Embryonic facial prominence (tissue), 1 donor: ENCODE measurements around the gene HORMAD2.
"Not testable (repeated sequence)": the region's sequence is repeated elsewhere in the genome, so short reads cannot be mapped to it uniquely, and the experiment has no call there.

Experiments
- DNase-seq: peaks from one replicate; pipeline ENCODE4 v3.0.0-alpha.2; 2016; ENCODE audit errors: extremely low spot score

The HORMAD2 gene

DNA sequence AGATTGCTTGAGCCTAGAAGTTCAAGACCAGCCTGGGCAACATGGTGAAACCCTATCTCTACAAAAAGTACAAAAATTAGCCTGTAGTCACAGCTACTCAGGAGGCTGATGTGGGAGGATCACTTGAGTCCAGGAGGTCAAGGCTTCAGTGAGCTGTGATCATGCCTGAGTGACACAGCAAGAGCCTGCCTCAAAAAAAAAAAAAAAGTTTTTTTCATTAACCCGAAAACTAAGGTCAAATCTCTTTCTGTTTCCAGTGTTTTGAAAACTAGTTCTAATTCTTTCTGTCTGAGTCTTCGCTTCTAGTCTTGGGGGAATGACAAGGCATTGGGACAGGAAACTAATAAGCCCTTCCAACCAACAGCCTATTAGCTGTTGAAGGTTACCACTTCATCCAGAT lies 108.6 kb downstream of the HORMAD2 start:
- DNase-seq, result no peak

DNA sequence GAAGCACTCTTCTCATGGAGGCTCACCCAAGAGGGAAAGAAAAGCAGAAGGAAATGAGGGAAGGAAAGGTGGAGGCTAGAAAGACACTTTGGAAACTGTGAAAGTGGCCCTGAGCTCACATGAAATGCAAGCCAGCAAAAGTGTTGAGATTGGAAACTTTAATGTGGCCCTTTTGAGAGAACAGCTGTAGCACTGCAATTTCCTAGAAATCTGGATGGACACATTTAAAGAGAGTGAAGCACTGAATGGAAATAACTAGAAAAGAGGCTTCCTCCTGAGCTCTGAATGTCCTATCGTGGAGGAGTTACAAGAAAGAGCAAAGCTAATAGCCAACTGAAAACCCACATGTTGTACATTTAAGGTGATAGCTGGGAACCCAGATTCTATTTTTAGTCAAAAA lies 110.3 kb downstream of the HORMAD2 start:
- no peak for DNase-seq

DNA sequence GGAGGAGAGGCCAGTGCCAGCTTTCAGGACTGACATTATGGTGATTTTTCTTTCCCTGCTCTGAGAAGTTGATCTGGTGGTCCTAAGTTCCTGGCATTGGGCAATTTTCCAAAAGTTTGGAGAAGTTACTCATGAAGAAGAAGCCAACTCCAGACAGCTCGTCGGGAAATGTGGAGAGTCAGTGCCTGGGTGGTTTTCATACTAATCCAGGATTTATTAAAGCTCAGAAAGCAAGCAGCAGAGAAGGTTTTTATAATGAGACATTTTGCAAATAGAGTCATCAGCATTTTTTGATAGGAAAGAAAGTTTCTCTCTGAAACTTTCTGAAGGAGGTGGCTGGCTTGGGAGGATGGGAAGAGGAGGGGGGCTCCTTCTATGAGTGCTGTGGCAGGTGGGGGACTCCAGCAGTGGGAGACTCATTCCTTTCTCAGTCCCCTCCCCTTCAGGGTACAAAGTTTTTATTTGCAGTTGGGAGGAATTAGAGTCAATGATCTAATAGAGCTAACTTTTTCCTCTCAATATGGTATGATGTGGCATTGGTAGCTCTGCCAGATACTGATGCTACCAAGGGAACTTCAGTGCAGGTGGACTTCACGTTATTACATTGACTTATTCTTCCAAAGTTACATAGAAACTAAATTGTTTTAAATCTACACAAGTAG lies 110.9 kb downstream of the HORMAD2 start:
- DNase-seq, result no peak

DNA sequence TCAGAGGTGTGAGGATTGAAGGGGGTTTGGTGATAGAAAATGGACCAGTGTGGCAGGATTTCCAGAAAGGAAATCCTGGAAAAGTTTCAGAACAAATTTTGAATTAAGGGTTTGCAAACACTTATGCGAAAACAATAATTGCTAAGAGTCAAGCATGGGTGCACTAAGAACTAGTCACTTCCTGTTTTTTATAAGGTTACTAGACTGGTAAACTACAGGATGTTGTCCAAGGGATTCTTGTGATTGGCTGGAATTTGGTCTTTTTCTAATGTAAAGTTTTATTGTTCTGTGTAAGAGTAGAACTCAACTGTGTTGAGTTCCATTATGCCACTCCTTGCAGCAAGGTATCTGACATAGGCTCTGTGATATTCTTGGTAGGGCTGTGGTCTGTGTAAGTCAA lies 112.2 kb downstream of the HORMAD2 start:
- DNase-seq, result no peak

DNA sequence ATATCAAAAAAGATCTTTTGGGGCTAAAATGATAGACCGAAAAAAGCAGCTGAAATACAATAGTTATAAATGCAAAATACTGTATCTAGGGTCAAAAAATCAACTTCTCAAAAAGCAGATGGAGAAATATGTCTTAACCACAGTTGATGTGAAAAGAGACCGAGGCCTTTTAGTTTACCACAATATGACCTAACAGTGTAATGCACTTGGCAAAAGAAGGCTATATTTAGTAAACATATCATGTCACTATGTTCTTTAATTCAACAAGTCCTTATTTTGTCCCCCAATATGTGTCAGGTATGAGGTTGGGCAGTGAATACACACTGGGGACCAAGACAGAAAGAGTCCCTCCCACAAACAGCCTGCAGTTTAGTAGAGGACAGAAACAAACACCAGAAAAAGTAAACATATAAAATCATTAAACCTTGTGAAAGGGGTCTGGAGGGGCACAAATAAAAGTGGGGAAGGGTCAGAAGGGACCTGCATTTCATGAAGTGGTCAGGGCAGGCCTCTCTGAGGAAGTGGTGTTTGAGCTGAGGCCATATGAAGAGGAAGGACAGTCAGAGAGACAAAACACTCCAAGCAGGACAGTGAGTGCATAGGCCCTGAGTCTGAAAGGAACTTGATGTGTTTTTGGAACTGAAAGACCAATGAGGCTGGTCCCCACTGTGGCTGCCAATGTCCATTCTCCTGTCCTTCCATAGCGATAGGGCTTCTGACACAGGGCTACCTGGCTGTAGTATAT lies 112.9 kb downstream of the HORMAD2 start:
- no peak for DNase-seq

DNA sequence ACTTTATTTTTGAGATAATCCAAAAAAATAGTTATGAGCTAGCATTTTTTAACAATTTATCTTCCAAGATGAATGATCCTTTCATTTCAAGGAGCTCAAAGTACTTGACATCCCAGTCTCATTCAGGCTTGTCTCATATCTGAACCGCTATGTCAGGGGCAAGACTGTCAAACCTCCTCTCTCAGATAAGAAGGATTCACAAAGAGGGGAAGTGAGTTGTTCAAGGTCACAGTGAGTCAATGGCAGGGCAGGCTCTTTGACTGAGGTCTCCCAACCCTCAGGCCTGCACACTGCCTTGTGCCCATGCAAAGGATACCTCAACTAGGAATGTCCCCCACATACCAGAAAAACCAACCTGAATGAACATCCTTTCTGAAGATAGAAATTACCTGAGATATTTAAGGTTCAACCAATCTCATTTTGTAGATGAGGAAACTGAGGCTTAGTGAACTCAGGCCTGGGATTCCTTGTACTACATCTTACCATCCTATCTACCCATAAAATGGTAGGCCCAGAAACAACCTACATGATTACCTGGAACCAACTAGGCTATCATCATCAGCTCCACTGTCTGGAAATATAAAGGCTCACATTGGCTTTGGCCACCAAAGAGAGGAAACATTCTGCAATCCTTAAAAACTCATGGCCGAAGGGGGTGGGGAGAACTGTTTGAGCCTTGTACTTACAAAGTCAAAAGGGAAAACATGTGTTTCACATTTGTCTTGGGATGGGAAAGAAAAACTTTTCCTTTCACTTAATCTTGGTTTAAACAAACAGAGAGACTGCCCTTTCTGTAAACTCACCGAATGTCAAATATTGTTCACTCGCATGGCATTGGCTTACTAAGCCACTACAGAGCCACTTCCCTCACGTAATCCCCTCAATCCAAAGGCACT lies 115.2 kb downstream of the HORMAD2 start:
- no peak for DNase-seq

DNA sequence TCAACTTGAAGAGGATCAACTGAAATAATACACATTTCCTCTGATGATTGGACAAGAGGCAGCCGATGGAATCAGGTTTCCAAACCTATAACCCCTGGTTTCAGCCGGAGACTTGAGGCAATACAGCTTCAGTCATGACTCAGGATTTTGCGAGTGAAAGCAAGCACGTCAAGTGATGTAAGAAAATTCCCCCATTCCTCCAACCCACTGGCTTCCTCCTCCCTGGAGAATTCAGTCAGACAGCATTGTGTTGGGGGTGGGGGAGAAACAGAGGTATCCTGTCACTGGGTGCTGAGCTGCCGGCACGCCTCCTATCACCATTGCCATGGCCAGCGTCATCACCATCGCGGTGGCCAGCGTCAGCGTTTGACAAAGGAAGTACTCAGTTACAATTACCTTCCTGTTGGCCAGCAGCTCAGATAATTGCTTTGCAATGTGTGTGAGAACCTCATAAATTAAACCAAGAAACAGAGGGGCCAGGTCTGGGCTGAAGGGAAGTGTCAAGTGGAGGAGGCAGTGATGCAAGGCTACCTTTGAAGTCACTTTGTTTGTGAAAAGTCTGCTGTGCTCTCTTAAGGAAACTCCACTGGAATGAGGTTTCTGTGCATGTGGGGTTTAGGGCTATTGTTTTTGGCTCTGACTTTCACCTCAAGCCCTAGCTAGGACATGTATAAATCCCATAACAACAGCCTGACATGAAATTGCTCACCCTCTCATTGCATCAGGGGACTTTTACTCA lies 116.0 kb downstream of the HORMAD2 start:
- peak; percentile 80 for DNase-seq

DNA sequence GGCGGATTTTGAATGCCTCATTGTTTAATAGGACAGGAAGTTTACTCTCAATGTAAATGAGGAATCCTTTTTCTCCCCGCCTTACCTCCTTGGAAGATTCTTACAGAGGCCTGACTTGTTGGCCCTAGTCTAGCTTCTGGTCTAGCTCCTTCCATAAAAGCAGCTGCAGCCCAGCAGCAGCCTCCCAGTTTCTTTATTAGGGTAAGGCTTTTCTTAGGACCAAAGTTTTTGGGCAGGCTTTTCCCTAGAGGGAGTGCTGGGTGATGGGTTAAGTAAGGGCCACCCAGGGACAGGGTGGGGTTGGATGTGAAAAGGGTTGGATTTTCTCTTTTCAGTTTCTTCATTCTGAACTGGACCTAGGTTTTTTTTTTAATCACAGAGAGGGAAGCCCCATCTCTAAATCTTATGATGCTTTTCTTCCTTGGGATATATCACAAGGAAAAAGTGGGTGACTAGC lies 116.6 kb downstream of the HORMAD2 start:
- DNase-seq, result no peak

DNA sequence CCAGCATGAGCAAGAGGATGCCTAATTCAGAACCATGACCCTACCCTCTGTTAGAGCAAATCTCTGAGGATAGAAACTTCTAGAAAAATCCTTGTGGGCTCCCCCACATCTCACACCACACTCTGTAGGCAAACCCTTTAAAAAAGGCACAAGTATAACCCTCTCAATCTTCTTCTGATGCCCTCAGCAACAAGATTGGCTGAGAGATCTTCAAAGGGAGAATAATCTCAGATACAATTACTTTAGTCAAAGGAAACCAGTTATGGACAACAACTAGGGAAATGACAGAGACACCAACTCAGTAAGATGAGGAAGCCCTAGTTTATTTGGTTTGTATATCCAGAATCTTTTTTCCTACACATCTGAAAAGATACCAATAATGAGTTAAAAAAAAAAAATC lies 117.1 kb downstream of the HORMAD2 start:
- no peak for DNase-seq

DNA sequence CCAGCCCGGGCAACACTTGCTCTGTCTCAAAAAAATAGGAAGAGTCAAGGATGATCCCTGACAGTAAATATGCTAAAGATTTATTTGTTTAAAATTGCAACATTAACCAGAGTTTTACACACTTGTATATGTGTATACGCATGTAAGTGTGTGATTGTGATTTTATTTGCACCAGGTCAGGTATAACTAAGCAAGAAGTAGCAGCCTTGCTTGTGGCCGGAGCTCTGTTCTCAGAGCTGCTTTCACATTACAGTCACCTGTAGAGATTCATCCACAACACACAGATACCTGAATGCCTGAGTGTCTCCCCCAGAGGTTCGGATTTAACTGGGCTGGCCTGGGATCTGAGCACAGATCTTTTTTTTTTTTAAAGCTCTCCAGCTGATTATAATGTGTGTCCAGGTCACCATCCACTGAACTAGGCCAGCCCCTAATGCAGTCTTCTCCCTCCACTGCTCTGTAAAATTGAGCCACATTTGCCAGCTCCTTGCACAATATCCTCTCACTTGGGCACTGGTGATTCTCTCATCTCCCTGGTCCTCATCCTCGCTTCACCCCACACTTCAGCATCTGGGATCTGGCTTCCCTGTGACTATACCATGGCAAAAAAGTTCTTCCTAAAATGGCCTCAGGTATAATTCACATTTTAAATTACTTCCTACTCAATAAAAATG lies 118.0 kb downstream of the HORMAD2 start:
- DNase-seq, result no peak

DNA sequence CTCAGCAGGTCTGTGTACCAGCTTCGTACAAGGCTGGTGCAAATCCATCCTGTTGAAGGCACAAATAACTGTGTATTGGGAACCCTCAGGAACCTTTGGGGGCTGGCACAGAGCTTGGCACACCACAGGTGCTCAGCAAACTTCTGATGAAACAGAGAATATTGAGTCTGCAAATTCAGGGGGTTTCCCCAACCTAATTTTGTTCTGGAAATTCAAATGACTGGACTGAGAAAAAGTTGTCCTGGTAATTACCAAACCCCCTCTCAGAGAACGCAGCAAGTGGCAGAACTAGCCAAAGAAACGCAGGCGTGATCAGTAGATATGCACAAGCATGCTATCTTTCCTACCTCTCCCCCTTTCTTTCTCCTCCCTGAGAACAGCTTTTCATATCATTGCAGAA lies 118.7 kb downstream of the HORMAD2 start:
- DNase-seq, result no peak

DNA sequence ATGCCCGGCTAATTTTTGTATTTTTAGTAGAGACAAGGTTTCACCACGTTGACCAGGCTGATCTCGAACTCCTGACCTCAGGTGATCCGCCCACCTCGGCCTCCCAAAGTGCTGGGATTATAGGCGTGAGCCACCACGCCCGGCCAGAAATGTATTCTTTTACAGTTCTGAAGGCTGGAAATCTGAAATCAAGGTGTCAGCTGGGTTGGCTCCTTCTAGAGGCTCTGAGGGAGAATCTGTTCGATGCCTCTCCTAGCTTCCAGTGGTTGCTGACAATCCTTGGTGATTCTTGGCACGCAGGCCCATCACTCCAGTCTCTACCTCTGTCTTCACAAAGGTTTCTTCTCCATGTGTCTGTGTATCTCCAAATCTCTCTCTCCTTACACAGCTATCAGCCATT lies 120.6 kb downstream of the HORMAD2 start:
- not testable (repeated sequence) for DNase-seq

DNA sequence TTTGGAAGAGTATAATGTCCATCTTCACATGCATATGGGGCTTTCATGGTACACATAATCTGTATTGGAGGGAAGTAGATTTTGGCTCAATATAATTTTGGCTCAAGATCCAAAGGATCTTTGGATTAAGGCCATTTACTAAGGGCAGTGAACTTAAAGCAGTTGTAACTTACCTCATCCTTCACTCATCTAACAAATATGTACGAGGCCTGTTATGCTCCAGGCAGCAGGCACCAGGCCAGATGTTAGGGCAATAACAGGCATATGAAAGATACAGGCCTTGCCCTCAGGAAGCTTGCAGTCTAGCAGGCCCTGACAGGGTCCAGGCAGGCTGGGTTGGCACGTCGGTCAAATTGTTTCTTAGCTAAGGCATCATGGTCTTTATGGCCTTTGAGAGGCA lies 121.7 kb downstream of the HORMAD2 start:
- no peak for DNase-seq

DNA sequence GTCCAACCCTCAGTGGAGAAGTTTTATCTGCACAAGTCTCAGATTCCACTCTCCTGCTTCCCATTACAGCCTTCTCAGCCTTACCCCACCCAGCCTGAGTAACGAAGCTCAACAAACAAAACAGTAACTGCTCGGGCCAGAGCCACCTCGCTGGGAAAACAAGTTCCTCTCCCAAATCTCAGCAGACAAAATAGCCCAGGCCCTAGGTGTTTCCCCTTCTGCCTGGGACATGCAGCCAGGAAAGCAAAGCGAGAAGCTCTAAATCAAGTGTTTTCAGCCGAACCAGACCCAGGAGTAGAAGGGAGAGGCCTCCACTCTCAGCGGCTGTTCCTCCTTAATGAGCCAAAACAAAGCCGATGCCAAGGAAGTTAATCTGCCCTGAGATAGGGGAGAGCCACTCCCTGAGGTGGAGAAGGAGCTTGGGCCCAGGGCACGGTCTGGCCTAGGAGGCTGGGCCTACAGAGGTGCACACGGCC lies 122.3 kb downstream of the HORMAD2 start:
- no peak for DNase-seq

DNA sequence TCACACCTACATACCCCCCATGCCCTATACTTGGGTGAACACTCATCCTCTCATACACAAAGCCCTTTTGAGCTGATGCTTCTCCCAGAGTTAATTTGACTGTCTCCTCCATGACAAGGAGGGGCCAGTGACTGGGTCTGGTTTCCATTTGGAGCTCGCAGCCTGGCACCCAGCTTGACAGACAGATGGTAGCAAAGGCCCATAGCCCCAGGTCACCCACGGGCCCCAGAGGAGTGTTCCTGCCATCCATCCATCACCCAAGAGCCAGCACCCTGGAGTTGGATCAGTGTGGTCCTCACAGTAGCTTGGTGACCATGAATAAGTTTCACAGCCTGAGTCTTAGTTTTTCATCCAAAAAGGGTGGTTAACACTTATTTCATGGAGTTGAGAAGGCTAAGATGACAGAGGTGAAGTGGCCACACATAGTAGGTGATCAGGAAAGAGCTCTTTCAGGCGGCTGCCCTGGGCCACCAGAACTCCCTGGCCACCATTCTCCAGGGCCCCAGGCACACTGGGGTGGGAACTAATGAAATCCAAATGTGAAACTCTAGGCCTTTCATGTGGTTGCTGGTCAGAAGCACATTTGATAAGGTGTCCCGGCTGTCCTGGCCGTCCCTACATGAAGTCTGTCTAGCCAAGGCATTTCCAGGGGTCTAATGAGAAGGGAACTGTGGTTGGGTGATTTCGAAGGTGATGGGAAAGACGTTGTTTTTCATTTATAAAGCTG lies 123.9 kb downstream of the HORMAD2 start:
- no peak for DNase-seq

DNA sequence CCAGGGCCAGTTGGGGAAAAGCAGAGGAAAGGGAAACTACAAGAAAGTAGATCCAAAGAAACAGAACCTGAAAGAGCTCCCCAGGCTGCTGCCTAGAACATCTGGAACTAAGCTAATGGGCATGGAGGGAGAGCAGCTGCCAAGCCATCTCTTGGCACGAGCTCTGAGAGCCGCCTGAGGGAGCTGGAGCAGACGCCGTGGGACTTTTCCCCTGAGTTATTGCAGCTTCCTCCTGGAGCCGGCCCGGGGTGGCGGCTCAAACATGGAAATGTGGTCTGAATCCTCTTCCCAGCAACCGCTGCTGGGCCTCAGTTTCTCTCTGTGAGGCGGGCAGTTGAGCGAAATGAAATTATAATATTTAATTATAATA lies 124.5 kb downstream of the HORMAD2 start:
- peak; percentile 66 for DNase-seq

DNA sequence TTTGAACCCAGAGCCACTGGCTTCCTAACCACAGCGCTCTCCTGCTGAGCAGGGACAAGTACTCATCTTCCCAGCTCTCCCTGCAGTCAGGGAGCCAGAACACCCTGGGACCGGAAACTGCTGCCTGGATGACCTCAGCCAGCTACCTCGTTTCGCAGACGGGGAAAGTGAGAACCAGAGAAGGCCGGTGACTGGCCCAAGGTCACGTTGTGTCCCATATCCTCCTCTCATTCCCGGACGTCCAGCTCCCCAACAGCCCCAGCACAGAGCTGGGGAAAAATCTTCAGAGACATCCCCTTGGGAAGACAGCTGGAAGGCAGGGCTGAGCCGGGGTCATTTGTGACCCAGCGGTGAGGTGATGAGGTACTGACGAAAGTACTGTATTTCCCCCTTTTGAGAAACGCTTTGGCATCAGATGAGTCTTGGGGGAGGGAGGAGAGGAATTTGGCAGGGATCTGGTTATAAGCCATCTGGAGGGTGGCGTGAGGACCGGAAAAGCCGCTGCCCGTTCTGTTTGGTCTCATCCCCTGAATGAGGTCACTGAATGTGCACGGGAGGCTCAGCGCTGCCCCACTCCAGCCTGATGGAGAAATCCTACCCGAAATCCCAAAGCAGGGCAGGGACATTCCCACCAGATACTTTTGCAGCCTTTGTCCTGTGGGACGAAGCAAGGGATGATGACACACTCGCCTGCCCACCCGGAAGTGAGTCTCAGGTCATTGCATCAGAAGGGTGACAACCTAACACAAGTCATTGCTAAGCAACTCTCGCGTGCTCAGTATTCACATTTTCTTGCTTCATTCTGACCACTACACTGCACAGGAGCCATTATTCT lies 125.2 kb downstream of the HORMAD2 start:
- DNase-seq, result no peak

DNA sequence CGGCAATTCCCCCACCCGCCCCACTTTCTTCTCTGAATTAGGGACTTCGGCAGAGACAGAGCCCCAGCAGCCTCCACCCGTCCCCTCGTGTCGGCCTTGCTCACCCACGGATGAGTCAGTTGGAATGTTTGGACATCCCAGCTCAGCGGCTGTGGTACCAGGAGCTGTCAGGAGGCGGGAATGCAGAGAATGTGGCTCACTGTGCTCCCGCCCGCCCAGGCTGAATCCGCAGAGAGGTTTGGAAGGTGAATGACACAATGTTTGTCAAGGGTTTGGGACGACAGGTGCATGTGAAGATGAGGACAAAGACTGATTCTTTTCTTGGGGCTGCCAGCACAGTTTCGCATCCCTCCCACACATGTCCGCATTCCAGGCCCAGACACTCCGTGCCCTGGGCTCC lies 126.7 kb downstream of the HORMAD2 start:
- no peak for DNase-seq
